ENCODE data around the gene SYDE1.

SYDE1 gene

GRCh38 chr19:15113245-15114152 lies 6.3 kb downstream of the SYDE1 start:
- Histone ChIP-seq H3K27me3 (replicated peaks in 2 of 5; ENCODE audit: control insufficient read depth in 4 of 5, insufficient read depth in 5 of 5, low read length in 4 of 5) (peaks cover 0 to under 1% (median 0%) of the 10 kb centered on the region in 5 experiments), H3K9me3 (ENCODE audit: control extremely low read depth in 1 of 5, control insufficient read depth in 4 of 5, insufficient read depth in 2 of 5, low read depth in 1 of 5, low read length in 4 of 5) (no peaks in the 10 kb centered on the region), H3K36me3 (ENCODE audit: control insufficient read depth in 4 of 4, insufficient read depth in 4 of 4, low read length in 3 of 4) (peaks cover 5 to 65% (median 30%) of the 10 kb centered on the region in 4 experiments), H3K4me3 (ENCODE audit: control insufficient read depth in 1 of 7, extremely low read depth in 1 of 7, insufficient read depth in 4 of 7, low read depth in 2 of 7, low read length in 6 of 7) (no peak overlapping the region), H3K27ac (ENCODE audit: insufficient read depth in 1 of 2, low read depth in 1 of 2, low read length in 2 of 2, poor library complexity in 1 of 2, severe bottlenecking in 2 of 2) (no peak overlapping the region), H3K4me1 (ENCODE audit: control extremely low read depth in 1 of 4, control insufficient read depth in 4 of 4, insufficient read depth in 4 of 4, low read length in 3 of 4) (peaks cover 0 to 26% (median 10%) of the 10 kb centered on the region in 4 experiments)
- DNase-seq = peak in 1 of 3 donors; percentile 13
- POLR2A ChIA-PET = interaction anchor here (1.3 kb wide), 1 partner anchor 12 kb away, joined by 4 read pairs; a partner anchor contains a TSS
- CTCF ChIA-PET = interaction anchor here (0.8 to 1.8 kb wide), 2 partner anchors 11 to 13 kb away, joined by 3 to 6 read pairs; no protein-coding TSS in a partner anchor
- WGBS (ENCODE audit: insufficient coverage) = 91% methylated on average over 55 of the region's 58 CpGs

DNA sequence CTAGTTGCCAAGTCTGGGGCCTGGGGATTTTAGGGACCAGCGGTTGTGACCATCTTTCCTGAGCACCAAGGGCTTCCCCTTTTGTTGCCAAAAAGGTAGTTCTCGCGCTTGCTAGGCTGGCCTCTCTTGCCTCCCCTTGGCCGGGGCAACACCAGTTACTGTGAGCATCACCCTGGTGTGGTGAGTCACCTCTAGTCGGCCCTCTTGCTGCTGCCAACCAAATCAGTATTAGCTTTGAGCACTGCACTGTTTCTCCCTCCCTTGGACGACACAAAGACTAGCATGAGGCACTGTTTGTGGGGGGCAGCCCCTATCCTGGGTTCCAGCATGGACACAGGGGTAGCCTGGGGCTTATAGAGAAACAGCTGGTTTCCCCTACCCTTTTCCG lies 6.9 kb downstream of the SYDE1 start:
- WGBS (ENCODE audit: insufficient coverage) = 97% methylated on average over 6 of the region's 7 CpGs
- no peak overlapping the region for H3K27ac ChIP-seq (ENCODE audit: insufficient read depth in 1 of 2, low read depth in 1 of 2, low read length in 2 of 2, poor library complexity in 1 of 2, severe bottlenecking in 2 of 2)
- peaks cover 6 to 72% (median 36%) of the 10 kb centered on the region in 4 experiments for H3K36me3 ChIP-seq (ENCODE audit: control insufficient read depth in 4 of 4, insufficient read depth in 4 of 4, low read length in 3 of 4)
- ChIA-PET CTCF (no interaction called here), POLR2A (no interaction called here)
- H3K27me3 ChIP-seq (replicated peaks in 2 of 5; ENCODE audit: control insufficient read depth in 4 of 5, insufficient read depth in 5 of 5, low read length in 4 of 5) = no peaks in the 10 kb centered on the region
- H3K4me1 ChIP-seq (ENCODE audit: control extremely low read depth in 1 of 4, control insufficient read depth in 4 of 4, insufficient read depth in 4 of 4, low read length in 3 of 4) = peaks cover 0 to 24% (median 10%) of the 10 kb centered on the region in 4 experiments
- peak in 1 of 3 donors; percentile 29 for DNase-seq
- H3K4me3 ChIP-seq (ENCODE audit: control insufficient read depth in 1 of 7, extremely low read depth in 1 of 7, insufficient read depth in 4 of 7, low read depth in 2 of 7, low read length in 6 of 7) = no peak overlapping the region
- H3K9me3 ChIP-seq (ENCODE audit: control extremely low read depth in 1 of 5, control insufficient read depth in 4 of 5, insufficient read depth in 2 of 5, low read depth in 1 of 5, low read length in 4 of 5) = no peaks in the 10 kb centered on the region

GRCh38 chr19:15115080-15115479 lies 7.9 kb downstream of the SYDE1 start:
- WGBS (ENCODE audit: insufficient coverage) = 97% methylated on average over 13 of the region's 13 CpGs
- no peak for DNase-seq
- peaks cover 0 to 24% (median 10%) of the 10 kb centered on the region in 4 experiments for H3K4me1 ChIP-seq (ENCODE audit: control extremely low read depth in 1 of 4, control insufficient read depth in 4 of 4, insufficient read depth in 4 of 4, low read length in 3 of 4)
- no peak overlapping the region for H3K4me3 ChIP-seq (ENCODE audit: control insufficient read depth in 1 of 7, extremely low read depth in 1 of 7, insufficient read depth in 4 of 7, low read depth in 2 of 7, low read length in 6 of 7)
- peaks cover 8 to 81% (median 42%) of the 10 kb centered on the region in 4 experiments for H3K36me3 ChIP-seq (ENCODE audit: control insufficient read depth in 4 of 4, insufficient read depth in 4 of 4, low read length in 3 of 4)
- no peaks in the 10 kb centered on the region for H3K9me3 ChIP-seq (ENCODE audit: control extremely low read depth in 1 of 5, control insufficient read depth in 4 of 5, insufficient read depth in 2 of 5, low read depth in 1 of 5, low read length in 4 of 5)
- H3K27me3 ChIP-seq (replicated peaks in 2 of 5; ENCODE audit: control insufficient read depth in 4 of 5, insufficient read depth in 5 of 5, low read length in 4 of 5) = no peaks in the 10 kb centered on the region
- H3K27ac ChIP-seq (ENCODE audit: insufficient read depth in 1 of 2, low read depth in 1 of 2, low read length in 2 of 2, poor library complexity in 1 of 2, severe bottlenecking in 2 of 2) = no peak overlapping the region
- ChIA-PET POLR2A (interaction anchor here (0.6 kb wide), 1 partner anchor 735 kb away, joined by 5 read pairs; no protein-coding TSS in a partner anchor), CTCF (interaction anchor here (2.0 to 2.3 kb wide), 2 partner anchors 9 to 14 kb away, joined by 5 to 13 read pairs; no protein-coding TSS in a partner anchor)

DNA sequence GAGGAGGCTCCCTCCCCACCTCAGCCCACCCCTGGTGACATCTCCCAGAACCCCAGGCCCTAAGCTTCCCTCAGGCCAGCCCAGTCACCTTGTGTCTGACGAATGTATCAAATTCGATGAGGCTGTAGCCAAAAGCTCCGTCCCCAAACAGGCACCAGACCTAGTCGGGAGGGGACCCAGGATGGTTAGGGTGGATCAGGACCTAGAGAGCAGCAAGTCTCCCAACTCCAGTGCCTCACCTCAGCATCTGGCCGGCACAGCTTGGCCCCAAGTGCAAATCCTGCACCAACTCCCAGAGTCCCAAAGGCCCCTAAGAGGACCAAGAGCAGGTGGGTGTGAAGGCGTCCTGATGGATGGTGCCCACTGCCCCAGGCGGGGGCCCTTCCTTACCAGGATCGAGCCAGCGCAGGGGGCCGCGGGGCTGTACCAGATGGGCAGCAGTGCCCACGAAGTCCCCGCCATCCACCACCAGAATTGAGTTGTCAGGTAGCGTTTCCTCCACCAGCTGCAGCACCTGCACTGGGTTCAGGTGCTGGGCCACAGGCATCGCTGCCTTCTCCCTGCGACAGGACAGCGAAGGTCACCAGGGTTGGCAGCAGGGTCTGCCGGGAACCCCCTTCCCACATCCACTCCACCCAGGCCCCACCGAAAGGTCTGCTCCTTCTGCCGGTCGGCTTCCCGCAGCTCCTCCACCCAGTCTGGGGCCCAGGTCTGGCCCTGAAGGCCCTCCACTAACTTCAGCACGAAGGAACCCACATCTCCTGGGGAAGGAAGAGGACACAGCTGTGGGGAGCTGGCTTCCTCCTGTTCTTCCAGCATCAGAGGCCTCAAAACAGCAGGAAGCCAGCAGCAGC lies 8.8 kb downstream of the SYDE1 start:
- H3K27ac ChIP-seq (ENCODE audit: insufficient read depth in 1 of 2, low read depth in 1 of 2, low read length in 2 of 2, poor library complexity in 1 of 2, severe bottlenecking in 2 of 2) = peak overlapping the region in 1 of 2 experiments; percentile 47
- POLR2A ChIA-PET = no interaction called here
- 57% methylated on average over 14 of the region's 23 CpGs for WGBS (ENCODE audit: insufficient coverage)
- H3K9me3 ChIP-seq (ENCODE audit: control extremely low read depth in 1 of 5, control insufficient read depth in 4 of 5, insufficient read depth in 2 of 5, low read depth in 1 of 5, low read length in 4 of 5) = no peaks in the 10 kb centered on the region
- peaks cover 8 to 89% (median 47%) of the 10 kb centered on the region in 4 experiments for H3K36me3 ChIP-seq (ENCODE audit: control insufficient read depth in 4 of 4, insufficient read depth in 4 of 4, low read length in 3 of 4)
- H3K27me3 ChIP-seq (replicated peaks in 2 of 5; ENCODE audit: control insufficient read depth in 4 of 5, insufficient read depth in 5 of 5, low read length in 4 of 5) = no peaks in the 10 kb centered on the region
- H3K4me1 ChIP-seq (ENCODE audit: control extremely low read depth in 1 of 4, control insufficient read depth in 4 of 4, insufficient read depth in 4 of 4, low read length in 3 of 4) = peaks cover 0 to 24% (median 10%) of the 10 kb centered on the region in 4 experiments
- peak overlapping the region in 1 of 7 experiments; percentile 38 for H3K4me3 ChIP-seq (ENCODE audit: control insufficient read depth in 1 of 7, extremely low read depth in 1 of 7, insufficient read depth in 4 of 7, low read depth in 2 of 7, low read length in 6 of 7)
- peak in 2 of 3 donors; percentile 37 to 47 for DNase-seq
- CTCF ChIA-PET = interaction anchor here (1.0 to 2.3 kb wide), 4 partner anchors 8 to 62 kb away, joined by 4 to 13 read pairs (median 6); no protein-coding TSS in a partner anchor

DNA sequence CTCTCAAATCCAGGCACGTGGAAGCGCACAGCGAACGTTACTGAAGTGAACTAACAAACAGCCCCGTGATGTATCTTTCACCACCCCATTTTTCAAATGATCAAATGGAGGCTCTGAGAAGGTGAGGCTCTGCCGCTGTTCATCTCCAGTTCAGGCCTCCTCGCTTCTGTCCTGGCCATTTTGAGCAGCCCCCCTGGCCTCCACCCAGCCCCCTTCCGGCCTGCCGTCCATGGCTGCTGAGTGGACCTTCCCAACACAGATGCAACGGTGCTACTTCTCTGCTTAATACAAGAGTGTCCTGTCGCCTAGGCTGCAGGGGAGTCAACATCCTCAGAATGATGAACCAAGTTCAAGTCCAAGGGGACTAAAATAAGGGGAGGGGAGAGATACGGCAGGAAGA lies 9.7 kb downstream of the SYDE1 start:
- no peaks in the 10 kb centered on the region for H3K9me3 ChIP-seq (ENCODE audit: control extremely low read depth in 1 of 5, control insufficient read depth in 4 of 5, insufficient read depth in 2 of 5, low read depth in 1 of 5, low read length in 4 of 5)
- no peak overlapping the region for H3K4me3 ChIP-seq (ENCODE audit: control insufficient read depth in 1 of 7, extremely low read depth in 1 of 7, insufficient read depth in 4 of 7, low read depth in 2 of 7, low read length in 6 of 7)
- no peak for DNase-seq
- H3K36me3 ChIP-seq (ENCODE audit: control insufficient read depth in 4 of 4, insufficient read depth in 4 of 4, low read length in 3 of 4) = peaks cover 8 to 88% (median 49%) of the 10 kb centered on the region in 4 experiments
- POLR2A ChIA-PET = no interaction called here
- WGBS (ENCODE audit: insufficient coverage) = 84% methylated on average over 11 of the region's 12 CpGs
- no peaks in the 10 kb centered on the region for H3K27me3 ChIP-seq (replicated peaks in 2 of 5; ENCODE audit: control insufficient read depth in 4 of 5, insufficient read depth in 5 of 5, low read length in 4 of 5)
- peaks cover 0 to 24% (median 10%) of the 10 kb centered on the region in 4 experiments for H3K4me1 ChIP-seq (ENCODE audit: control extremely low read depth in 1 of 4, control insufficient read depth in 4 of 4, insufficient read depth in 4 of 4, low read length in 3 of 4)
- CTCF ChIA-PET = interaction anchor here (0.5 to 2.3 kb wide), 3 partner anchors 15 to 1420 kb away, joined by 3 to 13 read pairs (median 6); no protein-coding TSS in a partner anchor
- peak overlapping the region in 1 of 2 experiments; percentile 22 for H3K27ac ChIP-seq (ENCODE audit: insufficient read depth in 1 of 2, low read depth in 1 of 2, low read length in 2 of 2, poor library complexity in 1 of 2, severe bottlenecking in 2 of 2)

- Histone ChIP-seq H3K4me1 (ENCODE audit: control extremely low read depth in 1 of 4, control insufficient read depth in 4 of 4, insufficient read depth in 4 of 4, low read length in 3 of 4) (peaks cover 0 to 24% (median 10%) of the 10 kb centered on the region in 4 experiments), H3K36me3 (ENCODE audit: control insufficient read depth in 4 of 4, insufficient read depth in 4 of 4, low read length in 3 of 4) (peaks cover 6 to 86% (median 59%) of the 10 kb centered on the region in 4 experiments), H3K27ac (ENCODE audit: insufficient read depth in 1 of 2, low read depth in 1 of 2, low read length in 2 of 2, poor library complexity in 1 of 2, severe bottlenecking in 2 of 2) (no peak overlapping the region), H3K27me3 (replicated peaks in 2 of 5; ENCODE audit: control insufficient read depth in 4 of 5, insufficient read depth in 5 of 5, low read length in 4 of 5) (no peaks in the 10 kb centered on the region), H3K9me3 (ENCODE audit: control extremely low read depth in 1 of 5, control insufficient read depth in 4 of 5, insufficient read depth in 2 of 5, low read depth in 1 of 5, low read length in 4 of 5) (no peaks in the 10 kb centered on the region), H3K4me3 (ENCODE audit: control insufficient read depth in 1 of 7, extremely low read depth in 1 of 7, insufficient read depth in 4 of 7, low read depth in 2 of 7, low read length in 6 of 7) (no peak overlapping the region)
- DNase-seq = no peak
- 95% methylated on average over 2 of the region's 2 CpGs for WGBS (ENCODE audit: insufficient coverage)
- ChIA-PET POLR2A (no interaction called here), CTCF (interaction anchor here (0.6 to 1.4 kb wide), 2 partner anchors 258 to 856 kb away, joined by 3 to 4 read pairs; no protein-coding TSS in a partner anchor)
Measured at GRCh38 chr19:15118248-15118647, 11.0 kb downstream of the SYDE1 start.
